DMS79 treated with DMSO at 0.1 percent for 48 hours (cell line): ENCODE measurements around the gene IRAK3.
"Not testable (repeated sequence)": the region's sequence is repeated elsewhere in the genome, so short reads cannot be mapped to it uniquely, and the experiment has no call there.

Experiments
- DNase-seq: peaks from one replicate; lab custom pipeline; 2025; lab: John Stamatoyannopoulos, UW

IRAK3 gene

DNA sequence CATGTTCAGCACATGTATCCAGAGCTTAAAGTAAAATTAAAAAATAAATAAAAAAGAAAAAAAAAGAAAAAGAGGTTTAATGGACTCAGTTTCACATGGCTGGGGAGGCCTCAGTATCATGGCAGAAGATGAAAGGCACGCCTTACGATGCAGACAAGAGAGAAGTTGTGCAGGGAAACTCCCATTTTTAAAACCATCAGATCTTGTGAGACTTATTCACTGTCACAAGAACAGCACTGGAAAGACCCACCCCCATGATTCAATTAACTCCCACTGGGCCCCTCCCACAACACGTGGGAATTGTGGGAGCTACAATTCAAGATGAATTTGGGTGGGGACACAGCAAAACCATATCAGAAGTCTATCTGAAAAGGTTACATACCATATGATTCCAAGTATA, 24.0 kb downstream of the IRAK3 start:
- DNase-seq, result not testable (repeated sequence)

GRCh38 chr12:66217342-66217917, 28.4 kb downstream of the IRAK3 start:
- DNase-seq, result no peak

DNA sequence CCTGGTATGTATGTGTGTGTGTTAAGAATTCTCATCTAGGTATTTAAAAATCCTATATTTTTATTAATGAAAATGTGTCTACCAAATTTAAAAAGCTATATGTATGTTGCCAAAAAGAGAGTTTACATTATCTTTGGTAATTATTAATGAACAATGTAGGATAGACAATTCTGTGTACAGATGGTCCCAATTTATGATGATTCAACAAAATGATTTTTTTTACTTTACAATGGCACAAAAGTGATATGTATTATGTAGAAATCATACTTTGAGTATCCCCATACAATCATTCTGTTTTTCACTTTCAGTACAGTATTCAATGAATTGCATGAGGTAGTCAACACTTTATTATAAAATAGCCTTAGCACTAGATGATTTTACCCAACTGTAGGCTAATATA, 39.4 kb downstream of the IRAK3 start:
- DNase-seq, result no peak

DNA sequence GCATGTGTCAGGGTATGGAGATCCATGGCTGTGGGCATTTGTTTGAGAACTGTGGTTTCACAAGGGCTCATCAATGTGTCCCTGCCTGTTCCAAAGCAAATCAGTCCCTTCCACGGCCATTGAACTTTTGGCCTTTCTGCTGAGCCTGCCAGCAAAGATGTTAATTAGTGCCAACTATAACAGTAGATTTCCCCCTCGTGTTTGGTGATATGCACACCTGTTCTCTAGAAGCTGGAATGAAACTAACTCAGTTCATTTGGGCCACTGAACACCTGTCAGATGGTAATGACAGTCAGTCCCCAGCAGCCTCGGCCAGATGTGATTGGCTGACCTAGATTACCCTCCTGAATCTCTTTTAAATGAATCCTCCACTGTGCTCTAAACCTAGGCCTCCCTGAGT, 43.2 kb downstream of the IRAK3 start:
- no peak for DNase-seq

GRCh38 chr12:66234037-66234693, 45.2 kb downstream of the IRAK3 start:
- DNase-seq, result not testable (repeated sequence)

DNA sequence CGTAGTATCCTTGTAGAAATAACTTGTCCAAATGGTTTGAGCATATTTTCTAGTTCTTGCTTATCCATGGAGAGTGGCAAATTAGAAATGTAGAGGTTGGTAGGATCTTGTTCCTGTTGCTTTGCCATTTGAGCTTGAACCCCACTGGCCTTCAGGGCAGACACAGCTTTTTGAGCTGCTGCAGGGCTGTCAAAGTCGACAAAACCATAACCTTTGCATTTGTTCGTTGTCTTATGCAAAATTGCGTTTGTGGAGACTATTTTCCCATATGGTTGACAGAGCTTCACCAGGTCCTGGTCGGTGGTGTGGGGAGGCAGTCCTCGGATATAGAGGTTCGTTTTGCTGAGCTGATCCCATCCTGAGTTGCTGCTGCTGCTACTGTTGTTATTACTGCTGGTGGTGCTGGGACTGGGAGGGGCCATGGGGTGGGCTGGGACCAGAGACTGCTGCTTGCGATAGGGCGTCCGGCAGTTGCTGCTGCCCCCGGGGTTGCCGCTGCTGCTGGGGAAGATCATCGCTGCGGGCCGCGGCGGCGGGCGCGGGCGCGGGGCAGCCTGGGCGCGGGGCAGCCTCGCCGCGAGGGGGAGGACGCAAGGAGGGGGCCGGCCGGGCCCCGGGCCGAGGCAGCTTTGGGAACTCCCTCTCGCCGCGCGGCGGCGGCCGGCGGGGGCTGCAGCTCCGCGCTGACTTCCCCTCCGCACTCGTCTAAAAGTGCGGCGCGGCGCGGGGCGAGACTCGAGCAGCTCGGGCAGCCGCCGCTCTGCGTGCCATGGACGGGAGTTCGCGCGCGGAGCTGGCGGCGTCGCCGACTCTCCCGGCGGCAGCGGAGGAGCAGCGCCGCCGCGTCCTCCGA, 46.0 kb downstream of the IRAK3 start:
- DNase-seq, result not testable (repeated sequence)

GRCh38 chr12:66235626-66236281, 46.7 kb downstream of the IRAK3 start:
- DNase-seq, result no peak

DNA sequence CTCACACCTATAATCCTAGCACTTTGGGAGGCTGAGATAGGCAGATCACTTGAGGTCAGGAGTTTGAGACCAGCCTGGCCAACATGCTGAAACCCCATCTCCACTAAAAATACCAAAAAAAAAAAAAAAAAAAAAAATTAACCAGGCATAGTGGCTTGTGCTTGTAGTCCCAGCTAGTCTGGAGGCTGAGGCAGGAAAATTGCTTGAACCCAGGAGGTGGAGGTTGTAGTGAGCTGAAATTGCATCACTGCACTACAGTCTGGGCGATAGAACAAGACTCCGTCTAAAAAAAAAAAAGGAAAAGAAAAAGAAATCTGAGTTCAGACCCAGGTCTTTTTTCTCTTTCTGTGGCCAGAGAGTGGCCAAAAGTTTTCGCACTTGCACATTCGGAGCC, 47.3 kb downstream of the IRAK3 start:
- not testable (repeated sequence) for DNase-seq

DNA sequence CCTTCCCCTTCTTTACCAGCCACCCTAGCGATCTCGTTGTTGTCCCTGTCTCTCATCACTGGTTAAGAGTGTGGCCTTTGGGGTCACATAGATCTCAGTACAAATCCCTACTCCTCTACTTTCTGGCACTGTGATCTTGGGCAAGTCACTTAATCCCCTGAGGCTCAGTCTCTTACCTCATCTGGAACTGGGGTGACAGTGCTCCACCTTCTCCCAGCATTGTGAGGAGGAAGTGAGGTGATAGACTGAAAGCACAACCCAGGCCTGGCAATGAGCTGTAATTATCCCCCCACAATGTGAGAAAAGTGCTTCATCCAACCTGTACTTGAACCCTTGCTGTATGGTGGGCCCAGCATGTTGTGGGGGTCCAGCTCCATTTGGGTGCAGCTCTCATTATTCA, 48.0 kb downstream of the IRAK3 start:
- no peak for DNase-seq

DNA sequence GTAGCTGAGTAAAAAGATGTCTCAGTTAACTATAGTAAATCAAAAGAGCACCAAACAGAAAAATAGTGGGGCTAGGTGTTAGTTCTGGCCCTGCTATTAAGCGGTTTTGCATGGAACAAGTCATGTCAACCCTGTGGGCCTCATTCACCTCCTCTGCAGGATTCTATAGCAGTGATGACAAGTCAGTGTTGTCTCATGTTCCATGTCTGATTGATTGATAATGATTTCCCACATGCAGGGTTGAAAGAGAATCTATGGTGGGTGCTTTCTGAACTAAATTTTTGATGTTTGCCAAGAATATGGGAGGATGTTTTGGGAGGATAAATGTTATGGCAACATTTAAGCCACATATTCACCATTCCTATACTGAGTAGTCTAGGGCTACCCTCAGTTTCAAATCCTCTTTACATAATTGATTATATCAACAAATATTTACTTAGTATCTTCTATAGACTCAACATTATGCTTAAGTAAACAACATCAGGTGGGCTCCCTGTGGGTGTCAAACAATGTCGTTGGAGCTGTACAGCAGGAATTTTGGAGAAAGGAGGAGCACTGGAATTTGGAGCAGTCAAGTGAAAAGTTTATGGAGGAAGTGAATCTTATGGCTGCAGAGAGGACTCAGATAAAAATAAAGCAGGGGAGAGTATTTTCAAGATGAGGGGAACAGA, 48.6 kb downstream of the IRAK3 start:
- no peak for DNase-seq

- DNase-seq, result no peak
Measured at GRCh38 chr12:66239295-66239694, 50.3 kb downstream of the IRAK3 start.

GRCh38 chr12:66240096-66240820, 51.2 kb downstream of the IRAK3 start:
- no peak for DNase-seq

DNA sequence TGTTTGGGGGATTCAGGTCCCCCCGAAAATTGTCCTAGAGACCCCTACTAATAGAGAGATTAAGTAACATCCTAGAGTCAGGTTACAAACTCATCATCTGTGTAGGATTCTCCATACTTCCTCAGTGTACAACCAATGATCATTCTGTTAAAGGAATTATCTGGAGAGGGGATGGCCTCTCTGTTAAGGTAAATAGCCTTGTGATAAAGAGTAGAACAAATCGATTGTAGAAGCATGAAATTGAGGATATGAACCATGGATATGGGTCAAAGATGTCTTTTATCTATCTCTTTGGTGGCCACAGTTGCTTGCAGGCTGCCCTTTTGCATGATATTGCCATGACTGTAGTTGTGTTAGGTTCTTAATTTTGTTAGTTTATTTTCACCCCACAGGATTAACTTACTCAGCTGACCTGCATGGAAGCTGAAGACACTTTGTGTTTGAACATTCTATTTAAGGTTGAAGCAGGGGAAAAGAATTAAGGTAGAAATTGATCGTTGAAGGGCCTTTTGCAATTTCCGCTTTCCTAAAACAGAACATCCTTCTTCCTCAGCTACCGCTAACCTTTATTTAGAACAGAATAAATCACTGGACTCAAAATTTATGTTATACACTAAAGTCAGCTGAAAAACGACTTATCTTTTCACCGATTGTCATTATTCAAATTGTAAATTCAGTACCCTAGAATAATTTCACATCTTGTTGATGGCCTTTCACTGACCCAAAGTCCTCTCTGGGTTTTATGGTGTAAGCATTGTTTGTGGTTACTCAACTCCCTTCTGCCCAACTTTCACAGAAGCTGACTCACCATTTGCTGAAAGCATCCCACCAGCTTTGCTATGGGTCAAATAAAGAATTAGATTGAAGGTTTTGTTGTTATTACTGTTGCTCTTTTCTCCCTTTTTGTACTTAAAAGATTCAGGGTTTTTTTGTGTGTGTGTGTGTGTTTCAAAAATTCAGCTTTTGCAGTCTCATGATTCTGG, 52.3 kb downstream of the IRAK3 start:
- no peak for DNase-seq

DNA sequence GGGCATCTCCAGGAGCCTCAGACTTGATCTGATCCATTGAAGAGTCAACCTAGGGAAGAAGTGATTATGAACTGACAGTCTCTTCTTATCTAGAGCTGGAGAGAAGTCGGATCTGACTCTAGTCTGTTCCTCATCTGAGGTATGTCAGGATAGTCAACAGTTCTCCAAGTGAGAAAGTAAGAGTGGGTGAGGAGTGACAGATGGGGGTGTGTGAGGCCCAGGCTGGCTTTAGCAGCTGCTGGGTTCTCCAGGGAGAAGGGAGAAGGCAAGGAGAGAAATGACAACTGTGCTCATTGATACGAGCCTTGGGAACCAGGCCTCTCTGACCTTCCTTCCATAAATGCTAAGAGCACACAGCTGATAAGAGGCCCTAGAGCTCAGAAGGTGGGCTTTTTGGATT, 53.3 kb downstream of the IRAK3 start:
- DNase-seq, result no peak

- no peak for DNase-seq
Measured at GRCh38 chr12:66243911-66244310, 54.9 kb downstream of the IRAK3 start.

DNA sequence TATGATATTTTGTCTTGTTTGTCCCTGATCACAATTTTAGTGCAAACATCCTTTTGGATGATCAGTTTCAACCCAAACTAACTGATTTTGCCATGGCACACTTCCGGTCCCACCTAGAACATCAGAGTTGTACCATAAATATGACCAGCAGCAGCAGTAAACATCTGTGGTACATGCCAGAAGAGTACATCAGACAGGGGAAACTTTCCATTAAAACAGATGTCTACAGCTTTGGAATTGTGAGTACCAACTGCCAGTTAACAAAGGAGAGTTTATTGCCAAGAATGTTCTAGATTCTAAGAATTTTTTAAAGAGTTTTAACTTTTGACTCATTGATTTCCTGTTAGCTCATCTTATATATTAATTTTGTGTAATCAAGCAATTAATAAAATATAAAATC, 55.4 kb downstream of the IRAK3 start:
- DNase-seq, result no peak

DNA sequence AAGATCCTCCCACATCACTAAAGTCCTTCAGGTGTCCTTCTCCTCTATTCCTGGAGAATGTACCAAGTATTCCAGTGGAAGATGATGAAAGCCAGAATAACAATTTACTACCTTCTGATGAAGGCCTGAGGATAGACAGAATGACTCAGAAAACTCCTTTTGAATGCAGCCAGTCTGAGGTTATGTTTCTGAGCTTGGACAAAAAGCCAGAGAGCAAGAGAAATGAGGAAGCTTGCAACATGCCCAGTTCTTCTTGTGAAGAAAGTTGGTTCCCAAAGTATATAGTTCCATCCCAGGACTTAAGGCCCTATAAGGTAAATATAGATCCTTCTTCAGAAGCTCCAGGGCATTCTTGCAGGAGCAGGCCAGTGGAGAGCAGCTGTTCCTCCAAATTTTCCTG, 58.7 kb downstream of the IRAK3 start:
- no peak for DNase-seq

- no peak for DNase-seq
Measured at GRCh38 chr12:66251049-66251448, 62.0 kb downstream of the IRAK3 start.

DNA sequence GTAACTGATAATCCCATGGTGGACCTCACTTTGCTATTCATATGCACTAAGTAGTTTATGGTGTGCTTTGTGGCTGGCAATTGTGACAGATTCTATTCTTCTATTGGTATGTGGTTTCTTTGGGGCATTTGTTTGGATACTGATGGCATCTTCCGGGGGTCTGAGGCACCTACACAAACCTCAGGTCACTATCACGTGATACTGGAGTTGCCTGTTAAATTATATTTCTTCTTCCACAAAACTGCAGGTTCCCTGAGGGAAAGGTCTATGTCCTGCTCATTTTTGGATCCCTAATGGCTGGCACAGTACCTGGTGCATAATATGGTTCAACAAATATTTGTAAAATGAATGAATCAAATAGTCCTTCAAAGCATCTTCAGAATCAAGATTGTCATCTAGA, 63.8 kb downstream of the IRAK3 start:
- no peak for DNase-seq

DNA sequence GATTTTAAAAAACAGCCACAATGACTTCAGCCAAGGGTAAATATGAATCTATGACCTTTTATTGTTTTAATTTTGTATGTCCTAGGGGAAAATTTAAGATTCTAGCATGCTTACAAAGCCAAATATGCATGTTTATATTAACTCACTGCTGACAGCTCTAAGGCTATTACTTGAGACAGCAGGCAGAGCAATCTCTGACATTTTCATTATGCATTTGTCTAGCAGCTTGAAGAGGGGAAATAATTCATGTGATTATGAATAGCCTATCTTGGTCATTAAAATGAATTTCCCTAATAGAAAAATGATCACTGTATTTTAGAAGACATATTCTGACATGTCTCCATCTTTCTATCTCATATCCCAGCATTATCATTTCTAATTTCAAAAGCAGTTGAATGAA, 66.7 kb downstream of the IRAK3 start:
- no peak for DNase-seq
